Activated T-cell treated with anti-CD3 and anti-CD28 coated beads for 4 hours (primary cell): Measurements from ENCODE around the gene TBCD.

ENCODE experiments used
- DNase-seq: peaks from one replicate; pipeline ENCODE4 v3.0.0-alpha.2; 2020

TBCD gene

DNA sequence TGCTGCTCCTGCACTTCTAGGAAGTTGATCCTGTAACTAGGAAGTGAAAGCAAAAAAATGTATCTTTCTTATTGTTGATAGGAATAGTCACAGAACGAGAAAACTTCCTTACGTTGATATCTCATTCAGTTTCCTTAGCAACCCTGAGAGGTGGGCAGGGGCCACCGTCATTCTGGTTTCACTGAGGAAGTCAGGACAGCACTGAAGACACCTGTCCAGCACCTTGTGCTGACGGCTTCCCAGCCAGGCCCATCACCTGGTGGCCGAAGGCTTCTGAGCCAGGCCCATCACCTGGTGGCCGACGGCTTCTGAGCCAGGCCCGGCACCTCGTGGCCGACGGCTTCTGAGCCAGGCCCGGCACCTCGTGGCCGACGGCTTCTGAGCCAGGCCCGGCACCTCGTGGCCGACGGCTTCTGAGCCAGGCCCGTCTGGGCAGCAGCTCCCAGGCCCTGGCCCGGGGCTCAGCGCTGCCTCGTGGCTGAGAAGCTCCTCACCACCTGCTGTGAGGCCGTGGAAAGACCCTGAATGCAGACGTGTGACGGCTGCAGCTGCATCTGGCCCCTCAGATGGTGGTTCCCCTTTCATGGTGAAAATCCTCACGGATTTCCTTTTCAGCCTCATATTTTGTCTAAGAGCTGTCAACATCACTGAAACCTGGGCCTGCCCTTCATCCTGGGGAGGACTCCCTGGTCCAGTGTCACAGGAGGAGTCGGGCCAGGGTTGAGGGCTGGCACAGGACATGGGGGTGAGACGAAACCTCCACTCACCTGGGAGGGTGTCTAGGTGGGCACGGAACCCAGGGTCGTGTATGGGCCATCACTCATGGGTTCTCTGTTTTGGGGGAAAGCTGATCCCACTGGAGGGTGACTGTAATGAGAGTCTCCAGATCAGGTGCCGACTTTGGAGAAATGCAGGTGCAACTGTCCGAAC, 121.0 kb downstream of the TBCD start:
- no peak for DNase-seq

DNA sequence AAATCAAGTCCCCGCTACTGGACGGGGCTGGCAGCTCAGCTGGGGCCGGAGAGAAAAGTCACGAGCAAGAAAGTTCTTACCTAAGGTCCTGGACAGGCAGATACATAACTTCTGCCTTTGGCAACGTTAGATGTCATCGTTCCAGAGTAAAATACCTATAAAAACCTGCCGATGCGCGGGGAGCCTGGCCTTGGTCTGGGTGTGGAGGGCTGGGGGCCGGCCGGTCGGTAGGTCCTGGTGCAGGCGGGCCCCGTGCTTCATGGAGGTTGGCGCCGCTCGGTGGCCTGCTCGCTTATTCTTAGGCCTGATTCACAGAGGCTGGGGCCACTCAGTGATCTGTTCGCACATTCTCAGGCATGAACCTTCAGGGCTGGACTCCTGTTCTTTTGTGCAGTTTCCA, 121.7 kb downstream of the TBCD start:
- DNase-seq = no peak

DNA sequence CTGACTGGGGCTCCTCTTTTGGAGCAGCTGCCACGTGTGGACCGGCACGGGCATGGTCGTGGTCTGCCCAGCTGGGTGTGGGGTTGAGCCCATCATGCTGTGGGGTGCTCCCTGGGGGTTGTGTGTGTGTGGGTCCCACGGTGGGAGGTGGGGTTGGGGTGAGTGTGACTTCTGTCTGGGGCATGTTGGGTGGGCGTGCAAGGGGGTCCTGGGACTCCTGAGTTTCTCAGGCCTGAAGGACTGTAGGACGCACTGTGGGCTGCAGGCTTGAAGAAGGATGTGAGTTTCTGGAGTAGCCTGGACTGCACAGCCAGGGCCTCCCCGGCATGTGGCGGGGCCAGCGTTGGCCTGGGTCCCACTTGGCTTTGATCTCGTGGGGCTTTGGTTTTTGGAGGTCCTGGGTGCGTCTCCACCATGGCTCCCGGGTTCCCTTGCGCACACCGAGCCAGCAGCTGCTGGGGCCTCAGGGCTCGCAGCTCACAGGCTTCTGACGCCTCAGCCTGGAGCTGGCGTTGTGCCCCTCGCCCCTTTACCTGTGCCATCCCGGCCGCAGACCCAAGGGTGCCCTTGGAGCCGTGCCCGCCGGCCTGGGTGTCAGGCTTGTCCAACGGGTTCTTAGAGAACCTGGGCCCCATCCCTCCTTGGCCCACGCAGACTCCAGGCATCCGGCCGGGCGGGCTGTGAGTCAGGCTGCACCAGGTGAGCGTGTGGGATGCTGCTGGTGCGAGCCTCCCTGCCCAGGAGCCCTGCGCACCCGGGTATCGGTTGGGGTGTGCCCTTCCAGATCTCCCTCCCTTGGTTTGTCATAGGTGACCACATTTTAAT, 122.4 kb downstream of the TBCD start:
- no peak for DNase-seq

DNA sequence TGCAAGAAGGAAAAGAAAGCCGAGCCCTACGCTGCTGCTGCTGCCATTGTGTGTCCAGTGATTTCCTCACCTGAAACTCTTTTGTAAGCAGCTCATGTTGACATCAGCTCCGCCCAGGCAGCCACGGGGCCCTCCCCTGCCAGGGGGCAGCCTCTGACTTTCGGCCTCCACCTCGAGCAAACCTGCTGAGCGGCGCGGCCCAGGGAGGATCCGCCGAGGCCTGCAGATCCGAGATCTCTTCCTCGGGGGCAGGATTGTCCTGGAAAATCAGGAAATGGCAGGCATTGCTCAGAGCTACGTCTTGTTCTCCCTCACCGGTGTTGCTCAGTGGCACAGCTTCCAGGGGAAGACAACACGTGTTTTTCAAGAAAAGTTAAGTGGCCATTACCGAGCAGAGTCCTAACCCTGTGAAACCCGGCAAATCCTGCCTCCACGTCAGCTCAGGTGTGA, 123.6 kb downstream of the TBCD start:
- no peak for DNase-seq

DNA sequence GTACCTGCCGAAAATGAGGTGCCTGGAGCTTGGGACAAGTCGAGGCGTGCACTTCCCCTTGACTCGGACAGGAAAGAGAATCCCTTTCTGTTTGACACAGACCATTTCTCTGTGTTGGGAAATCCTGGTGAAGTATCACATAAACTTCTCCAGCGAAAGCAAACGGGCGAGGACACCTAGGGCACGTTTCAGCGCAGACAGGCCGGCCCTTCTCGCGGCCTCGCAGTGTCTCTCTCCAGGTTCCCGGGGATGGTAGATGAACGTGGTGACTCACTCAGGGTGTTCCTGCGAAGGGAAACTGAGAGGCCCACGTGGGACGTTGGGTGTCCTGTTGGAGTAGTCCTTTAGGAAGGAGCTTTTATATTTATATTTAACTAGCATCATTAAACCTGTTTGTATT, 124.3 kb downstream of the TBCD start:
- no peak for DNase-seq

DNA sequence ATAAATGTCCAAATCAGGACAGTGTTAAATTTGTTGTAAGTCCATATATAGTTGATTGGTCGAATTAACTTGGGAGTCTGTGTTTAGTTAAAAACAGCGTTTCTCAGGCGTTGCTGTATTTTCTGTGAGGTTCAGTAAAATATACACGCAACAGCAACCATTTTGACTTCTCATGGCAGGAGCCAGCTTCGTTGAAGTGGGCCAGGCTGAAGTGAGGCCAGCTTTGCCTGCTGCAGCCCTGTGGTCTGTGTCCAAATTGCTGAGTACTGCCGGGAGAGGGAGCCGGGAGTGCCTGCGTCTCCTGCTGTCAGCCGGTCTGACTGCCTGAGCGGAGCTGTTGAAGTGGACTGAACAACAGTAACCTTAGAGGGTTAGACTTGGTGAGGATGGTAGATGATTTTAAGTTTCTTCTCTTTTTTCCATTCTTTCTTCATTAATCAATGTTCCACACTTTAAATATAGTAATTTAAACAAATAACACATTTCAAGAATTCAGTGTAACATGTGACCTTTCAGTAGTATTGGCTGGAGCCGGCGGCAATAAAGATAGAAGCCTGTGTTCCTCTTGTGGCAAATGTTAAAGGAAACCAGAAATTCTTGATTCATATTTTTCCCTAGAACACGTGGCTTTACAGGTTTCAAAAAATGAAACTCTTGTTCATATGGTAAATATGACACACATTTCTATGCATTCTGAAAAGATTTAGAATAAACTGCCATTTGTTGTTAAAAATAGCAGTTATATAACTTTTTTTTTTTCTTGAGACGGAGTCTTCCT, 124.9 kb downstream of the TBCD start:
- DNase-seq = no peak

DNA sequence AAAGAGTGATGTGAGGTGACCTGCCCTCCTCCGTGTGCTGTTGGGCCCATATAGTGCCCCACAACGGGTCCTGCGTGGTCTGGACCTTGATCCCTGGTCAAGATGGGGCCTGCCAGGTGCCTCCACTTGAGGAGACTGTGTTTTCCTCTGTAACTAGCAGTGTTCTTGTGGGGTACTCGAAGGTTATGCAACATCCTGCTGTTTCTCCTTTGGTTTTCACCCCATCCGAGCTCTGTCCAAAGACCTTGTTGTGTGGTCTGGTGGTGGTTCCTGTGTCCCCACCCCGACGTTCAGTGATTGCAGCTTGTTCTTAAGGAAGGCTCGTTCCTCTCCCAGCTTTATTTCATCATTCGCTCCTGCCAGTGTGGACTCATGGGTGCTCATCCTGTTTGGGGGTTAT, 126.7 kb downstream of the TBCD start:
- no peak for DNase-seq

DNA sequence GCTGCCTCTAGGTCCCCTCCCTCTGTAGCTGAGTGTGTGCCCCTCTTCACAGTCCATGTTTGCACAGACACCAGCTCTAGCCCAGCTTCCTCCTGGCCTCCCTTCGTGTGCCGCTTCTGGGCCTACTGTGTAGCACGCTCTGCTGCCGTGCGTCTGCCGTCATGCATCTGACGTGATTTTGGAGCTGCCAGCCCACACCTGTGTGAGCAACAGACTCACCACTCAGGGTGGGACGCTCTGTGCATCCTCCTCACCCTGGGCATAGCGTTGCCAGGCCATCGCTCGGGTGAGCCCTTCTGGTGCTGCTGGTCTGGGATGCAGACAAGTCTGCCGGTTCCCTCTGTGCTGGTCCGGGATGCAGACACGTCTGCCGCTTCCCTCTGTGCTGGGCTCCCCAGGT, 127.4 kb downstream of the TBCD start:
- DNase-seq = no peak

DNA sequence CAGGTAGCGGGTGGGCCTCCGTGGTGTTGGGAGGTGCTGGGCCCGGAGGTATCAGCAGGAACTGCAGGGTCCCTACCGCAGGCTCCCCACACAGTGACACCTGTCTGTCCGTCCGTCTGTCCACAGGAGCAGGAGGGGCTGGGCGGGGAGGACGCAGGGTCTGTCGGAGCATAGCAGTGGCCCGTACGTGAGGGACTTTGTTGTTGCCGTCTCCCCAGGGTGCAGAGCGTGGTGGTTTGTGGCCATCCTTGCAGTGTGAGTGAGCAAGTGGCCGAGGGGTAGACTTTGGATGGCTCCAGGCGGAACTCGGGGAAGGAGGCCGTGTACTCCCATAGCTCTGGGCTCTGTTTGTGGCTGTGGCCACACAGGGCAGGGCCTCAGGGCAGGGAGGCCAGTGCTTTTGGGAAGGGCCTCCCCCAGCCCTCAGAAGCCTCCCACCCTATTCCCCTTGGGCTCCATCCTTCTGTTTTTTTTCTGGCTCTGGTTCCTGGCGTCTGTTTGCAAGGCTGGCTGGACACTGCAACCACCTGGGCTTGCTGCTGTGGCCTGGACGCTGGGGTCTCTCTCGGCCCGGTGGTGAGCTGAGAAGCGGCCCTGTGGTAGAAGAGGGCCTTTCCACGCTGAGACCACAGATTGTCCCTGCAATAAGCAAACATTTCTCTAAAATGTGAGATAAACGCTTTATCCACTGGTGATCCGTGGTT, 128.9 kb downstream of the TBCD start:
- DNase-seq = no peak

DNA sequence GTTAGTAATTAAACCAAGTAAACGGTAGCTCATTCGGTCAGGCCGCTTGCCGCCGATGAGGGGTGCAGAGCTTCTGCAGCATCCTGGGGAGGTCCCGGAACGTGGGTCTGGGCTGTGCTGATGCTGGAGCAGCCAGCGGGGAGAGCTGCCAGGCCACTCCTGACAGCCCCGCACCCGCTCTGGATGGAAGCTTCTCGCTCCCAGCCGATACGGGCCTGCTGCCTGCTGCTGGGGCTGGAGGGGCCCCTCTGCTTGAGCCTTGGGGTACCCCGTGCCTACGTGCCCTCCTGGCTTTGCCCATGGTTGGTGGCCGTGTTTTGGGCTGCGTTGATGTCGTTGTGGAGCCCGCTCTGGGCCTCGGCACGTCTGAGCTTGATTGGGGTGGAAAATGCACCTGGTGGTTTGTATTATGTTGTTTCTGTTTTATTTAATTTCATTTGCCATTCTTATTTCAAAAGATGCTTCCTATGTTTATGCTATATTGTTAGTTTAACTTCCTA, 129.5 kb downstream of the TBCD start:
- no peak for DNase-seq

DNA sequence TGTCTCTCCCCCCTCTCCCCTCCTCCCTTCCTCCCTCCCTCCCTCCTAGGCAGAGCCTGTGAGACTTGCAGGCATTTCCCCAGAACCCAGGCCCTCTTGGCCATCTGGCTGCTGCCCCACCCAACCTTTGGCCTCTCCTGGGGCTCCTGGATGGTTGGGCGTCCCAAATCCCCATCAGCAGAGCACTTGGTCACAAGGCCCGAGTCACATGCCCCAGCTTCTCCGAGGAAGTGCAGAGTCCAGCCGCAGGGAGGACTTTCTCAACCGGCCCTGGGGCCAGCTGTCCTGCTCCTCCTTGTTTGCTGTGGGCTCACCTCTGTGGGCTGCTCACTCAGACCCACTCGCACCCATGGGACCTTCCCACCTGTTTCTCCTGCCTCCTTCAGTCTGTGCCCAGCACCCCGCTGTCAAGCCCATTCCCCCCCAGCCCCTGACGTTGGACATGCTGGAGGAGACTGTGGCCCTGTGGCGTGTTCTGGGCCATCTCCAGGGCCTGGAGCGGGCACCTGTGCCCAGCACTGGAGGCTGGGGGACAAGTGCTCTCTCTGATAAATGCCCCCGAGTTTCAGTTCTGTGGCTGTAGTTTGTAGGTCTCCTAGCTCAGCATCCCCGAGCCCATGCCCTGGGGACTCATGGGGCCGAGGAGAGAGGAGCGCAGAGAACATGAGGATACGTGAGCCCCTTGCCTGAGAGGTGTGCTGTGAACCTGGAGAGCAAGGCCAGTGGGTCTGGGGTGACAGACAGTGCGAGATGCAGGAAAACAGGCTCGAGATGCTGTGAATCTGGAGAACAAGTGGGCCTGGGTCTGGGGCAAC, 130.2 kb downstream of the TBCD start:
- no peak for DNase-seq

DNA sequence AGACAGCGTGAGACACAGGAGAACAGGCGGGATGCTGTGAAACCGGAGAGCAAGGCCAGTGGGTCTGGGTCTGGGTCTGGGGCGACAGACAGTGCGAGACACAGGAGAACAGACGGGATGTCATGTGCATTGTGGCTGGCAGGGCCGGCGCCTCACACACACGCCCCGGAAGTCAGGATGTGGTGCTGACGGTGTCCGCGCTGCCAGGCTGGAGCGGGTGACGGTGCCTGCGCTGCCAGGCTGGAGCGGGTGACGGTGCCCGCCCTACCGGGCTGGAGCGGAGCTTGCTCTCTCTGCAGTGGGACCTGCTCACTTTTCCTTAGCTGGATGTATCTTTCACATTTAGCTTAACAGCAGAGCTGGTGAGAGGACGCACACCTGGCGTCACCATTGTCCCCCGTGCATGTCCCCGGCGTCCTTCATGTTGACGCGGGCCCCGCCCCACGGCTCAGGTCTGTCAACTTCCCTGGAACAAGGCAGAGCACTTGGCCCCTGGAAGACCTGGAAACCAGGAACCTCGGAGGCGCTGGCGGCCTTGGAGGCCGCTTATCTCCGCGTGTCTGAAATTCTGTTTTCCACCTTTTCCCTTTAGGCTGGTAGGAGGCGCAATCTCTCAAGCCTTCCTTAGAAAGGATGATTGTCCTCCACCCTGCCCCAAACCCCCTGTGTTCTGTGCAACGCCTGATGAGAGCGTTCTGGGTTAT, 131.0 kb downstream of the TBCD start:
- peak; percentile 51 for DNase-seq

DNA sequence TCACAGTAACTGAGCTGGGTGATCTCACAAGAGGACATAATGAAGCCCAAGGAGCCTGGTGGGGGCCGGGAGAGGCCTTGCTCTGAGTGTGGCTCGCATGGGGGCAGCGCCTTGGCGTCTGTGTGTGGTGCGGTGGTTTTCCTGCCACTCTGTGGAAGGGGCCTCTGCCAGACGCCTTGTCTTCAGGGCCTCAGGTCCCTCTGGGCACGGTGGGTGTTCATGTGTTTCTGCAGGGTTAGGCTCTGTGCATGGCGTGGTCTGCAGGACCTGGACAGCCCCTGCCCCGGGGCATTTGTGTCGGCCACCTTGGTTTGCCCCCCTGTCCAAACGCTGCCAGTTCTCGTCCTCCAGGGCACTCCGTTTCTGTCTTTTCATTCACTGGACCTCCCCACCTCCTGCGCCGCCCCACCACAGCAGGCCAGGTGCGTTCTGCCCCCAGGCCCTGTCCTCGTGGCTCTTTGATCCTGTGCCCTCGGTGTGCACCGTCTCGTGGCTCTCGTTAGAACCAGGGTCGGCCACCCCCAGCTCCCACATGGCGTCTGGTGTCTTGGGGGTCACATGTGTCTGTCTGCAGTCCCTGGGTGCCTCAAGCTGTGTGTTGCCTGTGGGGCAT, 131.7 kb downstream of the TBCD start:
- no peak for DNase-seq

DNA sequence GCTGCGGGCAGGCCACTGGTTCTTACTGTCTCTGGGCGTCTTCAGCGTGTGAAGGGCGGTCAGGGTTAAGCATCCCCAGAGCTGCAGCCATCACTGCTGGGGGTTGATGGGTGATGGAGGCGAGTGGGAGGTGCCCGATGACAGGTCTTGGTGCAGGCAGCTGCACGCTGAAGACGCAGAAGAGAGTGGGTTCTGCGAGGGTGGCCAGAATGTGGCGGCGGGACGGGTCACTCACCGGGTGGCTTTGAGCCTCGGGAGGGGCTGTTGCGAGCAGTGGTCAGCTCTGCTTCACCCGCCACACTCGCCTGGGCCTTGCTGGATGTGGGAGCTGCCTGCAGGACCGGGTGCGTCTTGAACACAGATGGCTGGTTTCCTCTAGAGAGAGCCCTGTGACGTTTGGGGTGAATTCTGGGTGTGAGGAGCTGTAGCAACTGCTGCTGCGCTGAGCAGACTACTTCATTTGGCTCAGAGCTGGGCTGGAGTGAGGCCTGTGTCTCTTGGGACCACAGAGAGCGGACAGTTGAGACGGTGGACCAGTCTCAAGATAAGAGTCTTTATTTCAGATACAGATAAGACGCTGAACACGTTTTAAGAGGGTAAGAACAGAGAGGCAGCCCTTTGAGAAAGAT, 132.6 kb downstream of the TBCD start:
- no peak for DNase-seq

DNA sequence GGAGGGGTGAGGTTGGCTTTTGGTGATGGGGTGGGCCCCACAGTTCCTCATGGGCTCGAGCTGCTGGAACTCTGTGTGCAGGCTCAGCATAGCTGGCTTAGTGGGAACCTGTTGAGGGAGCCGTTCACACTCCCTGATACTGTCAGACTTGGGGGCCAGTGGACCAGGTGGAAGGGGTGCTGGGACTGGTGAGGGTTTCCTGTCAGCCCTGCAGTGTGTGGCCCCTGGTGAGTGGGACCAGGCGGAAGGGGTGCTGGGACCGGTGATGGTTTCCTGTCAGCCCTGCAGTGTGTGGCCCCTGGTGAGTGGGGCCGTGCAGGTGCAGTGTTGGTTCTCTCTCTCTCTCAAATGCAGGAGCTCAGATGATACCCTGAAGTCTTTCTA, 133.1 kb downstream of the TBCD start:
- no peak for DNase-seq

DNA sequence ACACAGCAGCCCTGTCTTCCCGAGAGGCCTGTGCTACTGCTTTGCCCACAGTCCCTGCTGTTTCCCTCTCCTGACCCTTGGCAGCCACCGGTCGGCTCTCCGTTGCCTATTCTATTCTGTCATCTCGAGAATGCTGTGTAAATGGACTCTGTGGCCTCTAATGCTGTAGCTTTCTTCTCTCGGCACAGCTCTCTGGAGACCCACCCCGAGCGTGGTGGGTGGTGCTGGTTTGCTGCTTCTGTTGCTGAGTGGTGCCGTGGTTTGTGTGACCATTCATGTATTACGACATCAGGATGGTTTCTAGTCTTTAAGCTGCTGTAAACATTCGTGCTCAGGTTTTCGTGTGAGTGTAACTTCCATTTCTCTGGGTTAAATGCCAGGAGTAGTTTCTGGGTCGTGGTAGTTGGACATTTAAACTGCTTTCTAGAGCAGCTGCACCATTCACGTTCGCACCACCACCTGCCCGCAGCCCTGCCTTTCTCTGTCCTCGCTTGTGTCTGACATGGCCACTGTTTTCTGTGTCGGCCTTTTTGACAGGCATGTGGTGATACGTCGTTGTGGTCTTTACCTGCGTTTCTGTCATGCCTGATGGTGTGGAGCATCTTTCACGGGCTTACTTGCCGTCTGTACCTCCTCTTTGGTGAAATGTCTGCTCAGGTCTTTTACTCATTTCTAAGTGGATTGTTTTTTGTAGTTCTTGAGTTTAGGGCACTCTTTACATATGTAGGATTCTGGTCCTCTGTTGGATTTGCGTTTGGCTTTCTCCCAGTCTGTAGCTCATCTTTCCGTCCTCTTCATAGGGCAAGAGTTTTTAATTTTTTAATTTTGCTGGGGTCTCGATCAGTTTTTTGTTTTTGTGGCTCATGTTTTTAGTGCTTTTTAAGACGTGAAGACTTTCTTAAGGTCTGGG, 135.6 kb downstream of the TBCD start:
- DNase-seq = no peak

DNA sequence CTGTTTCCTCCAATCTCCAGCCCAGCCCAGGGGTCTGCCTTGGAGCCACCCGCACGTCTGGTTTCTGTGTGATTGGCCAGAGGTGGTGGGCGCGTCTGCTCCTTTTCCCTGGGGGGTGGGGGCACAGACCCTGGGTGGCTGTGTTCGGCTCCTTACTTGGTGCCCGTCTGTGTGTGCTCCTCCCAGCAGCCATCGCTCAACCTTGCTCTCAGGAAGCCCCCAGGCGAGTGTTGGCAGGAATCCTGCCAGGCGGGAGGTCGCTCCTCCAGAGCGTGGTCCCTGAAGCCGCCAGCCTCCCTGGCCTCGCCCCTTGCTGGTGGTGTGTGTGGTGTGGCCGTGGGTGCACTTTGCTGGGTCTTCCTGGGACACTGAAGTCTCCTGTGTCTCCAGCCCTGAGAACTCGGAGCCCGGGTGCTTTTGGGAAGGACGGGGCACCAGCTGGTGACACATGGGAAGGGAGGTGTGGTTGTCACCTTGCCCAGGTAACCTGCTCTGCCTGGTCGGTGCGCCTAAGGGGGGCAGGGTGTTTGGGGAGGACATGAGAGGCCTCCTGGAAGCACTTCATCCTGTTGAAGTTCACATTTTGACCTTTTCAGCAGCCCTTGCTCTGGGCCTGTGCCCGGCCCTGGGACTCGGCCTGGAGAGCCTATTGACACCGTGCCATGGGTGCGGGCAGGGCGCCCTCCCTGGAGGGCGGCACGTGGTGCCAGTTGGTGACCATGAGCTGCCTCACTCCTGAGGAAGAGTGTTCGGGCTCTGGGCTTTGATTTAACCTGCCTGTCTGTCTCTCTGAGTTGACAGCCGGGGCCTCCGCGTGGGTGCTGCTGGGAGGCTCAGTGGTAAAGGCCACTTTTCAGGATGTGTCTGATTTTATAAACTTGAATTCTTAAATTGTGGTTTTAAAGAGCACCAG, 137.0 kb downstream of the TBCD start:
- no peak for DNase-seq
